ENCODE measurements around the gene BHLHE40.

Gene BHLHE40

GRCh38 chr3:4993276-4994143, 14.3 kb downstream of the BHLHE40 start:
- in situ Hi-C loops (cut with MboI; ENCODE audit: low sequenced_read_pairs, unreplicated experiment) = no loop called here
- DNase-seq (ENCODE audit: low spot score) = no peak
- TF ChIP-seq, protein P1, sequence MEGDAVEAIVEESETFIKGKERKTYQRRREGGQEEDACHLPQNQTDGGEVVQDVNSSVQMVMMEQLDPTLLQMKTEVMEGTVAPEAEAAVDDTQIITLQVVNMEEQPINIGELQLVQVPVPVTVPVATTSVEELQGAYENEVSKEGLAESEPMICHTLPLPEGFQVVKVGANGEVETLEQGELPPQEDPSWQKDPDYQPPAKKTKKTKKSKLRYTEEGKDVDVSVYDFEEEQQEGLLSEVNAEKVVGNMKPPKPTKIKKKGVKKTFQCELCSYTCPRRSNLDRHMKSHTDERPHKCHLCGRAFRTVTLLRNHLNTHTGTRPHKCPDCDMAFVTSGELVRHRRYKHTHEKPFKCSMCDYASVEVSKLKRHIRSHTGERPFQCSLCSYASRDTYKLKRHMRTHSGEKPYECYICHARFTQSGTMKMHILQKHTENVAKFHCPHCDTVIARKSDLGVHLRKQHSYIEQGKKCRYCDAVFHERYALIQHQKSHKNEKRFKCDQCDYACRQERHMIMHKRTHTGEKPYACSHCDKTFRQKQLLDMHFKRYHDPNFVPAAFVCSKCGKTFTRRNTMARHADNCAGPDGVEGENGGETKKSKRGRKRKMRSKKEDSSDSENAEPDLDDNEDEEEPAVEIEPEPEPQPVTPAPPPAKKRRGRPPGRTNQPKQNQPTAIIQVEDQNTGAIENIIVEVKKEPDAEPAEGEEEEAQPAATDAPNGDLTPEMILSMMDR (IDR thresholded peaks at IDR 0.05; ENCODE audit: borderline replicate concordance, control extremely low read depth, extremely low read depth, insufficient read depth, missing control alignments) = no peak

DNA sequence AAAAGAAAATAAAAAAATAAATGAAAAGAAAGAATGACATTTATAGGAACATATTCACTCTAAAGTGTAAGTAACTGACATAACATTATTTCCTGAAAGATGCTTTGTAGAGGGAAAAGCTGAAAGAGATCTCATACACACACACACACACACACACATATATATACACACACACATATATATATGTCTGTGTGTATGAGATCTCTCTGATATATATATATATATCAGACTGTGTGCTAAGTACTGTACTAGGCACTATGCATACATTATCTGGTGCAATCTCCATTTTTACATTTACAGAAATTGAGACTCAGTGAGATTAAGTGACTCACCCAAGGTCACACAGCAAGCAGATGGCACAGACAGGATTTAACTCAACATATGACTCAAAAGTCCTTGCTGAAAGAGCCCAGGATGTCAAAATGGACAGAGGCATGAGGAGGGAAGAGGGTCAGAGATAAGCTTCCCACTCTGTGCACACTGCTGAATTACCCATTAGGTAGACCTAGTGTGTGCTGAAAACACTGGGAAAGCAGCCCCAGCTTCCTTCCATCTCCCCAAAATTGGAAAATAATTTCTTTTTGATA, 15.0 kb downstream of the BHLHE40 start:
- no peak for DNase-seq (ENCODE audit: low spot score)
- in situ Hi-C loops (cut with MboI; ENCODE audit: low sequenced_read_pairs, unreplicated experiment) = no loop called here
- TF ChIP-seq, protein P1 (IDR thresholded peaks at IDR 0.05; ENCODE audit: borderline replicate concordance, control extremely low read depth, extremely low read depth, insufficient read depth, missing control alignments) = no peak

DNA sequence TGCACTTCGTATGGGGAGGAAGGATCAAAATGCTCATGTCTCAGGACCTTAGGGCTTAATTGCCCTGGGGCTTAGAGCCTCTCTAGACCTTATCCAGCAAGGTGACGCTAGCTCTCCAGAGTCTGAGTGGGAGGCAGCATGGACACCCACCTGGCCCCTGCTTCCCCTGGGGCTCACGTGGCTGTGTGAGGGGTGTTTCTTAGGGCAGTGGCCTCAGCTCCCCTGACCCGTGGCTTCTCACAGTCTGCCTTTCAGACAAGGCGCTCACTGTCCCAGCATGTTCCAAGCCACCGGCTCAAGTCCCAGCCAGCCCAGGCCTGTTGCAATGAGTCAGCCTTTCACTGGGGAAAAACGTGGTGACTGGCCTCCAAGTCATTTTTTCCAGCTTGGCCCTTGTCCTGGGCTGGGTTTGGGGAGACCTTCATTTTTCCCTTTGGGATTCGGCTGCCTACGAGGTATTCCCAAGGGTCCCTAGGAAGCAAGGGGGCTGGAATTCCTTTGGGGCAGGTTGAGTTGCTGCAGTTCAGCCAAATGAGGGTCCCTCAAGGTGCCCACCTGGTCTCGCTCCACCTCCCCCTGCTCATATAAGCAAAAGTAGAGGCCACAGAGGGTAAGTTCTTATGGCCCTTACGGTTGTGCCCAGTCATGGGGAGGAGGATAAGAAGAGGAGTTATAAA, 15.7 kb downstream of the BHLHE40 start:
- TF ChIP-seq, protein P1 (IDR thresholded peaks at IDR 0.05; ENCODE audit: borderline replicate concordance, control extremely low read depth, extremely low read depth, insufficient read depth, missing control alignments) = no peak
- peak; percentile 56 for DNase-seq (ENCODE audit: low spot score)
- in situ Hi-C loops (cut with MboI; ENCODE audit: low sequenced_read_pairs, unreplicated experiment) = no loop called here

GRCh38 chr3:4995500-4996053, 16.3 kb downstream of the BHLHE40 start:
- in situ Hi-C loops (cut with MboI; ENCODE audit: low sequenced_read_pairs, unreplicated experiment) = no loop called here
- TF ChIP-seq, protein P1 (IDR thresholded peaks at IDR 0.05; ENCODE audit: borderline replicate concordance, control extremely low read depth, extremely low read depth, insufficient read depth, missing control alignments) = no peak
- no peak for DNase-seq (ENCODE audit: low spot score)

- TF ChIP-seq, protein P1 (IDR thresholded peaks at IDR 0.05; ENCODE audit: borderline replicate concordance, control extremely low read depth, extremely low read depth, insufficient read depth, missing control alignments) = no peak
- DNase-seq (ENCODE audit: low spot score) = no peak
- in situ Hi-C loops (cut with MboI; ENCODE audit: low sequenced_read_pairs, unreplicated experiment) = no loop called here
Measured at GRCh38 chr3:4996223-4996765, 17.1 kb downstream of the BHLHE40 start.

DNA sequence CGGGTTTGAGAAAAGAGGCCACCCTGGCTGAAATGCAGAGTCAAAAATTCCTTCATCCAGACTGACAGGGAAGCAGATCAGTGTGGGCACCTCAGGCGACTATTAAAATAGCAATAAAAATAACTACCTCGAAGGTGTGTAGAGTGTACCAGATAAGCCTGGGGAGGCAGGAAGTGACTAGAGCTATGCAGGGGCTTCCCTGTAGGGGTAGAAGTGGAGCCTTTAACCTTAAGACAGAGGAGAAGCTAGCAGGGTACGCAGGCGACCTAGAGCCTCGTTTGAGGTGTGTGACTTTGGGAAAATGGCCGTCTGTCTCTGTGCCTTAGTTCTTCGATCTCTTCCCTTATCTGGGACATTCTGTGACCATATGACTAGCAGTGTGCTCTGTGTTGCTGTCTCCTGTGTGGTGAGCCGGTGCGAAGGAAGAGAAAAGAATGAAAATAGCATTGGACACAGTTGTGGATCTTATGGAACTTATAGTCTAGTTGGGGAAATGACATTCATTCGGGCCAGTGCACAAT, 17.6 kb downstream of the BHLHE40 start:
- TF ChIP-seq, protein P1 (IDR thresholded peaks at IDR 0.05; ENCODE audit: borderline replicate concordance, control extremely low read depth, extremely low read depth, insufficient read depth, missing control alignments) = no peak
- no peak for DNase-seq (ENCODE audit: low spot score)
- in situ Hi-C loops (cut with MboI; ENCODE audit: low sequenced_read_pairs, unreplicated experiment) = no loop called here
